LHCN-M2 (cell line): Measurements from ENCODE around the gene HIPK2. TPM values are rescaled to one million over a fixed set of nuclear protein-coding genes. Genes with fewer than 3 reads are reported as not detected.
"Not testable (repeated sequence)": the region's sequence is repeated elsewhere in the genome, so short reads cannot be mapped to it uniquely, and the experiment has no call there.

ENCODE experiments used
- DNase-seq: peaks from one replicate; pipeline ENCODE4 v3.0.0-alpha.2; 2012; ENCODE audit warnings: low read depth
- total RNA-seq: library from RNA; depleted of rRNA; stranded (reverse); fragments of >200 nt; gene quantifications from 2 replicates; pipeline ENCODE4 v1.2.3, GENCODE V29; 2014

The HIPK2 gene
- total RNA-seq, 1 experiment from 2014 or later = 61.3 TPM

GRCh38 chr7:139571651-139572050, 206.1 kb downstream of the HIPK2 start:
- DNase-seq = no peak

DNA sequence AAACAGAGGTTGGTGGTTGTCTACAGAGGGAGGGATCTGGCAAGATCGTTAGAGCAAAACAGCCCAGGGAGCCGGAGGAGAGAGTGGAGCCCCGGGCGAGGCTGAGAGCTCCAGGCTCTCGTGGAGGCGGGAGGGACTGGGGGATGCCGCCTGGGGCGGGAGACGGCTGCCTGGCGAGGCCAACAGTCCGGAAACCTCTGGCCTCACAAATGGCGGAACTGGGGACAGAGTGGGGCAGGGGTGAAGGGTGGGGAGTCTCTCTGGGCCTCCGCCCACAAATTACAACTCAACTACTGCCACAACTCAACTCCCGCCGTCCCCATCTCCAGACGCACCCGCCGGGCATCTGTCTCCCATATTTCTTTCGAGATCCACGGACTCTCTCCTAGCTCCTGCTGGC, 206.6 kb downstream of the HIPK2 start:
- no peak for DNase-seq

DNA sequence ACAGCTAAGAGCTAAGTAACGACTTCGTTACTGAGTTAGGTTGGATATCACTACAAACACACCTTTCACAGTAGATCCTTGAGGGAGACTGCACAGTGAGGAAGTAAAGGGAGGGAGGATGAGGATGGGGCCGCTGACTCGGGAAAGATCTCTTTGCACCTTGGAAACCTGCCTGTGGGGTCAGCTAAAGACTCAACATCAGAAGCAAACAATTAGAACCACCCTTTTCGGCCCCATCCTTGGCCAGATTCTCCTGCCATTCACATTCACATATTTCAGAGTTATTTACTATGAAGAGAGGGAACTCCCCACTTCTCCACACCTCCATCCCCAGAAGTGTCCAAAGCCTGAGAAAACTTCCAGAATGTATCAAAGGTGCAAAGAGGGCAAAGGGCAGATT, 207.2 kb downstream of the HIPK2 start:
- no peak for DNase-seq

GRCh38 chr7:139570119-139570518, 207.7 kb downstream of the HIPK2 start:
- DNase-seq = no peak

- no peak for DNase-seq
These were observed 208.8 kb downstream of the HIPK2 start for GRCh38 chr7:139568813-139569490.

- DNase-seq = no peak
These were observed 209.5 kb downstream of the HIPK2 start for GRCh38 chr7:139568346-139568675.

GRCh38 chr7:139567647-139568345, 210.0 kb downstream of the HIPK2 start:
- DNase-seq = no peak

DNA sequence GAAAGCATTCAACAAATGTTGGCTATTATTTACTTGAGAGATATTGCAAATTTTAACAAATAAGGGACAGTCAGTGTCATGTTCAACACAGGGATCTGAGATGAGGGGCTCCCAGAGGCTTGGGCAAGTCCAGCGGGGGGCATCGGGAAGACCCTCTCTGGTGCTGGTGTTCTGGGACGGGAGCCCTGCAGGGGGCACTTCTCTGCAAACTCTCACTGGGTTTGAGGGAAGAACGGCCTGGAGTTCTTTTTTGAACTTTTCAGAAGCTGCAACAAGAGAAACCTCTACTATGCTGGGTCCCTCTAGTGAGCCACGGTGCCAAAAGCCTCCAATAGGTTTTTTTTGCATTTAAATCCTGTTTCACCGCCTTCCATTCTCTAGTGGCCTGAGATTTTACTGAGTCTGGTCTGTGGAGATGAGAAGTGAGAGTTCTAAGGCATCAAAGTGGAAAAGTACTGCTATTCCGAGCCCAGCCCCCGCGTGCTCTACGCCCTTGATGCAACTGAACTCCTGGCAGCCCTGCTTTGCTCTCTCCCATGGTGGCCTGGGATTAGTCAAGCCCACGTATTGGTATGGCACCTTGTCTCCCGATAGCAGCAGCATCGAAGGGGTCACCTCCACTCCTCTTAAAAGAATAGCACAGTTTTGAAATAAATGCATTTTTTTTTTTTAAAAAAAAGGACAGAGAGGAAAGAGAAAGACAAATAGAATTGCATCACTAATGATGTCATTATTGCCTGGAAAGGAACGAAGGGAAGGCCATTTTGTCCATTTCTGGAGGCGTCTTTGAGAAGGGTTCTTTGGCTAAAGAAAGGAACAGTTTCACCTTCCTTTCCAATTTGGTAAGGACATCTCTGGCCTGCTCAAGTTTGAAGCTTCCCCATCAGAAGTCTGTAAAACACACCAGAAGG, 210.8 kb downstream of the HIPK2 start:
- no peak for DNase-seq

- DNase-seq = no peak
These were observed 211.7 kb downstream of the HIPK2 start for GRCh38 chr7:139566075-139566474.

DNA sequence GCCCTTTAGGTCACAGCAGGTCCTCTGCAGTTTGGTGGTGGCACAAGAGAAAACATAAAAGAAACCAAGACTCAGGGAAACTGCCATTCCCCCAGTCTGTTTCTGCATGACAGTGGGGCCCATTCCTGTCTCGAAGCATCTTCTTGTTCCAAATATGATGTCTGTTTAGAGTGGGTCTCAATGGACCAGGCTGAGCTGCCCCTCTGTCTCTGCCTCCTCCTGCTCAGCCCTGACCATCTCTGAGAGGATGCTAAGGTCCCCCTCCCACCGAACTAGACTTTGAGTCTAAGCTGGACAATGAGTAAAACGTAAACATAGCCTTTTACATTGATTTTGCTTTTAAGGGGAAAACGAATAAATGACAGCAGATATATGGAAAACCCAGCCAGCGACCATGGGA, 213.9 kb downstream of the HIPK2 start:
- DNase-seq = no peak

GRCh38 chr7:139562961-139563565, 214.7 kb downstream of the HIPK2 start:
- DNase-seq = no peak

- DNase-seq = no peak
These were observed 215.3 kb downstream of the HIPK2 start for GRCh38 chr7:139562491-139562890.

- no peak for DNase-seq
These were observed 217.1 kb downstream of the HIPK2 start for GRCh38 chr7:139560678-139561077.

- no peak for DNase-seq
These were observed 217.6 kb downstream of the HIPK2 start for GRCh38 chr7:139560199-139560598.

GRCh38 chr7:139559364-139560105, 218.3 kb downstream of the HIPK2 start:
- no peak for DNase-seq

DNA sequence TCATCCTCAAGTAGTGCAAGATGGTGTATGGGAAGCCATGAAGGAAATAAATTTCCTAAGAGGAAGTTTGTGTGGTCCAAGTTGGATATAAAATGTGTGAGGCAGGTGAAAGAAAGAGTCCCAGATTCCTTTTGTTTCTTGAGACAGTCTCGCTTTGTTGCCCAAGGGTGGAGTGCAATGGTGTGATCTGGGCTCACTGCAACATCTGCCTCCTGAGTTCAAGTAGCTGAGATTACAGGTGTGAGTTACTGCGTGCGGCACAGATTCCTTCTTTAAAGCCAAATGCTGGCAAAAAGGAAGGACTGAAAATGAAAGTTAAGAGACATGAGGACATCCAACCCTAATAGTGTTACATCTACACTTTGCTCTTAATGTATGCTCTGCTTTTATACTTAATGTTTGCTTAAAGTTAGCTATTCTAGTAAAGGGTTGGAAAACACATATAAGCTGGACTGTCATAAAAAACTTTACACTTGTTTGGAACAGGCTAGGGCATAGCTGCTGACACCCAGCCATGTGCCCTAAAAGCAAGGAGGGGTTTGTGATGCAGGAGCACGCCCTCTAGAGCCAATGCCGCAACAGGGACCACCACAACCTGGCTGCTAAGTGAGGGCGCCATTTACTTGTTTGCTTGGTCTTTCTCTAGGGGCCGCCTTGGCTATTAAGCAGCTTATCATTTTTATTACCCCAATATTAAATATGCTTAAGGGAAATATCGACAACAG, 219.8 kb downstream of the HIPK2 start:
- DNase-seq = no peak

DNA sequence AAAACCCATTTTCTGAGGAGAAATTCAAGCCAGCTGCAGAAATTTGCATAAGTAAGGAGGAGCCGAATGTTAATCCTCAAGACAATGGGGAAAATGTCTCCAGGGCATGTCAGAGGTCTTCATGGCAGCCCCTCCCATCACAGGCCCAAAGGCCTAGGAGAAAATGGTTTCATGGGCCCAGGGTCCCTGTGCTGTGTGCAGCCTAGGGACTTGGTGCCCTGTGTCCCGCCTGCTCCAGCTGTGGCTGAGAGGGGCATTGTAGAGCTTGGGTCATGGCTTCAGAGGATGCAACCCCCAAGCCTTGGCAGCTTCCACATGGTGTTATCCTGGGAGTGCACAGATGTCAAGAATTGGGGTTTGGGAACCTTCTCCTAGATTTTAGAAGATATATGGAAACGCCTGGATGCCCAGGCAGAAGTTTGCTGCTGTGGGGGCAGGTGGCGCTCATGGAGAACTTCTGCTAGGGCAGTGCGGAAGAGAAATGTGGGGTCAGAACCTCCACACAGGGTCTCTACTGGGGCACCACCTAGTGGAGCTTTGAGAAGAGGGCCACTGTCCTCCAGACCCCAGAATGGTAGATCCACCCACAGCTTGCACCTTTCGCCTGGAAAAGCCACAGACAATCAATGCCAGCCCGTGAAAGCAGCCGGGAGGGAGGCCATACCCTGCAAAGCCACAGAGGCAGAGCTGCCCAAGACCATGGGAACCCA, 223.7 kb downstream of the HIPK2 start:
- DNase-seq = not testable (repeated sequence)

DNA sequence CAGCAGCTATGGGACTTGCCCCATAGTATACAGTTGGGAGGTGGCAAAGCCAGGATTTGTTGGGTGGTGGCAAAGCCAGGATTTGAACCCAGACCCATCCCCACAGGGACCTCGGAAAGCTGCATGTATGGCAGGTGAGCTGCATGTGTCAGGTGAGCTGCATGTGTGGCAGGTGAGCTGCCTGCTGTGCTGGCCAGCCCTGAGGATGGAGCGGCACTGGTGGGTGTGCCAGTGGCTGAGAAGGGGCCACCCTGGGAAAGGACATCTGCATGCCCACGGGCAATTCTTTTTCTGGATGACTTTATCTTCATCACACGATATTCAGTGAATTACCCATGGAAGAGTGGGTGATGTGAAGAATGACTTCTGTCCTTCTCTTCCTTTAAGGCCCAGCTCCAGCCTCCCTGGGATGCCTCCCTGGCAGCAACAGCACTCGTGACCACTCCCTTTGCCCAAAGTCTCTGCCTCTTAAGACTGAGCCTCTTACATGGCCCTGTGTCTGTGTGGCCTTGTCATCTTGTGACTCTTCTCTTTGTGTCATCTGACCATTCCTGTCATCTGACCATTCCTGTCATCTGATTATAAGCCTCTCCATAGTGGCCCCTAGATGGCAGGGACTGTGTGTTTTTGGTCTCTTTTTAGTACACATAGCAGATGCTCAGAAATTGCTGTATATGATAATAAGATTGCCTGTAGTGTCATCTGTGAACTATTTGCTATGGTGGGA, 229.3 kb downstream of the HIPK2 start:
- DNase-seq = no peak

GRCh38 chr7:139544645-139545044, 233.2 kb downstream of the HIPK2 start:
- DNase-seq = no peak
